MM.1S (cell line): ENCODE measurements around the gene C1orf198.

Experiments
- DNase-seq: peaks from one replicate; pipeline ENCODE4 v3.0.0-alpha.2; 2015
- H2AFZ ChIP-seq: fragments of 300-600 bp; sonication (generic); 2 replicates; pipeline ENCODE4 v1.6.0; 2016; ENCODE audit warnings: antibody characterized with exemption, low read length
- H3F3A ChIP-seq: fragments of 300-600 bp; sonication (generic); 2 replicates; pipeline ENCODE4 v1.6.1; 2016; ENCODE audit warnings: mild to moderate bottlenecking, antibody characterized with exemption, low read length, moderate library complexity, mixed read lengths; ENCODE audit not compliant: insufficient read depth
- H3K27ac ChIP-seq: fragments of 300-600 bp; sonication (generic); 2 replicates; pipeline ENCODE4 v1.5.1; 2016; ENCODE audit warnings: mild to moderate bottlenecking, low read length
- H3K27me3 ChIP-seq: fragments of 300-600 bp; sonication (generic); replicated peaks from 2 replicates; pipeline ENCODE4 v1.6.0; 2016; ENCODE audit warnings: low read length; ENCODE audit not compliant: insufficient read depth
- H3K36me3 ChIP-seq: fragments of 300-600 bp; sonication (generic); replicated peaks from 2 replicates; pipeline ENCODE4 v1.6.1; 2016; ENCODE audit warnings: mild to moderate bottlenecking, low read length, mixed read lengths; ENCODE audit not compliant: insufficient read depth
- H3K4me1 ChIP-seq: fragments of 300-600 bp; sonication (generic); 2 replicates; pipeline ENCODE4 v1.6.1; 2016; ENCODE audit warnings: low read length, mixed read lengths
- H3K4me2 ChIP-seq: fragments of 300-600 bp; sonication (generic); 2 replicates; pipeline ENCODE4 v1.6.0; 2016; ENCODE audit warnings: low read depth, low read length
- H3K4me3 ChIP-seq: fragments of 300-600 bp; sonication (generic); 2 replicates; pipeline ENCODE4 v1.5.1; 2016; ENCODE audit warnings: low read length, mixed read lengths
- H3K79me2 ChIP-seq: fragments of 300-600 bp; sonication (generic); 2 replicates; pipeline ENCODE4 v1.6.1; 2016; ENCODE audit warnings: mixed run types, low read length, mixed read lengths
- H3K9ac ChIP-seq: fragments of 300-600 bp; sonication (generic); 2 replicates; pipeline ENCODE4 v1.6.1; 2016; ENCODE audit warnings: low read length, mixed read lengths
- H3K9me2 ChIP-seq: fragments of 300-600 bp; sonication (generic); replicated peaks from 2 replicates; pipeline ENCODE4 v1.6.1; 2016; ENCODE audit warnings: mild to moderate bottlenecking, low read length, mixed read lengths; ENCODE audit not compliant: insufficient read depth
- H3K9me3 ChIP-seq: fragments of 300-600 bp; sonication (generic); replicated peaks from 2 replicates; pipeline ENCODE4 v1.6.1; 2016; ENCODE audit warnings: mild to moderate bottlenecking, low read length, mixed read lengths; ENCODE audit not compliant: insufficient read depth
- H4K20me1 ChIP-seq: fragments of 300-600 bp; sonication (generic); 2 replicates; pipeline ENCODE4 v1.6.1; 2016; ENCODE audit warnings: mild to moderate bottlenecking, low read length, moderate library complexity, mixed read lengths; ENCODE audit not compliant: insufficient read depth
- CTCF ChIP-seq: fragments of 300-600 bp; sonication (generic); IDR thresholded peaks from 2 replicates; pipeline ENCODE4 v1.5.1; 2016; ENCODE audit warnings: antibody characterized with exemption, low read length, mixed read lengths
- EZH2 ChIP-seq: fragments of 300-600 bp; sonication (generic); optimal IDR thresholded peaks from 2 replicates; pipeline ENCODE3; 2017; ENCODE audit warnings: low read depth, mild to moderate bottlenecking, antibody characterized with exemption, low read length, mixed read lengths
- EZH2phosphoT487 ChIP-seq: fragments of 300-600 bp; sonication (generic); IDR thresholded peaks from 2 replicates; pipeline ENCODE4 v1.6.1; 2018; ENCODE audit warnings: antibody characterized with exemption, low read length

C1orf198 gene

GRCh38 chr1:230875370-230875769 lies 7.0 kb upstream of the C1orf198 start:
- H4K20me1 ChIP-seq: no peaks in the 10 kb centered on the region
- no peaks in the 10 kb centered on the region for H3K79me2 ChIP-seq
- H3K4me3 ChIP-seq: no peak overlapping the region
- H3K27me3 ChIP-seq: no peaks in the 10 kb centered on the region
- H3K4me1 ChIP-seq: no peaks in the 10 kb centered on the region
- no peak overlapping the region for H2AFZ ChIP-seq
- no peak overlapping the region for H3K4me2 ChIP-seq
- no peaks in the 10 kb centered on the region for H3K36me3 ChIP-seq
- TF ChIP-seq CTCF (no peak), EZH2 (no peak), EZH2phosphoT487 (no peak)
- H3K9ac ChIP-seq: no peak overlapping the region
- H3K27ac ChIP-seq: no peak overlapping the region
- H3F3A ChIP-seq: no peaks in the 10 kb centered on the region
- no peaks in the 10 kb centered on the region for H3K9me2 ChIP-seq
- DNase-seq: no peak
- H3K9me3 ChIP-seq: no peaks in the 10 kb centered on the region

- Histone ChIP-seq H3K9me3 (no peaks in the 10 kb centered on the region), H3K36me3 (no peaks in the 10 kb centered on the region), H3K4me2 (no peak overlapping the region), H4K20me1 (no peaks in the 10 kb centered on the region), H3F3A (no peaks in the 10 kb centered on the region), H3K27ac (no peak overlapping the region), H3K4me3 (no peak overlapping the region), H3K9me2 (no peaks in the 10 kb centered on the region), H3K4me1 (no peaks in the 10 kb centered on the region), H2AFZ (no peak overlapping the region), H3K79me2 (no peaks in the 10 kb centered on the region), H3K27me3 (0 out of 2 replicates have a peak, but pooled peaks cover 8% of the 10 kb centered on the region), H3K9ac (no peak overlapping the region)
- TF ChIP-seq CTCF: no peak
- TF ChIP-seq EZH2phosphoT487: no peak
- no peak for TF ChIP-seq EZH2
- DNase-seq: no peak
Measured at GRCh38 chr1:230870916-230871315, 2.6 kb upstream of the C1orf198 start.

GRCh38 chr1:230869500-230869899 lies 1.2 kb upstream of the C1orf198 start:
- no peaks in the 10 kb centered on the region for H3K36me3 ChIP-seq
- peak overlapping the region; percentile 99; the same call in 1 of the 2 replicates for H2AFZ ChIP-seq
- TF ChIP-seq EZH2 (no peak), CTCF (no peak), EZH2phosphoT487 (no peak)
- H3K4me1 ChIP-seq: no peaks in the 10 kb centered on the region
- H3K4me2 ChIP-seq: no peak overlapping the region
- H3K4me3 ChIP-seq: no peak overlapping the region
- no peak overlapping the region for H3K27ac ChIP-seq
- no peaks in the 10 kb centered on the region for H4K20me1 ChIP-seq
- DNase-seq: no peak
- H3K27me3 ChIP-seq: 0 out of 2 replicates have a peak, but pooled peaks cover 8% of the 10 kb centered on the region
- no peaks in the 10 kb centered on the region for H3K9me2 ChIP-seq
- no peaks in the 10 kb centered on the region for H3F3A ChIP-seq
- no peaks in the 10 kb centered on the region for H3K79me2 ChIP-seq
- H3K9me3 ChIP-seq: no peaks in the 10 kb centered on the region
- no peak overlapping the region for H3K9ac ChIP-seq
